GM23248 (cell line): ENCODE measurements around the gene FSTL4. TPM values are rescaled to one million over a fixed set of nuclear protein-coding genes. Genes with fewer than 3 reads are reported as not detected.

ENCODE experiments used
- DNase-seq: peaks from one replicate; pipeline ENCODE4 v3.0.0-alpha.2; 2015
- H2AFZ ChIP-seq: fragments of 200-600 bp; sonication (generic); 2 replicates; pipeline ENCODE4 v1.6.1; 2016; ENCODE audit warnings: antibody characterized with exemption
- H3F3A ChIP-seq: fragments of 200-600 bp; sonication (generic); 2 replicates; pipeline ENCODE4 v1.6.1; 2016; ENCODE audit warnings: mild to moderate bottlenecking, antibody characterized with exemption, mixed run types; ENCODE audit not compliant: insufficient read depth
- H3K27ac ChIP-seq: fragments of 200-600 bp; sonication (generic); 2 replicates; pipeline ENCODE4 v1.5.1; 2016; ENCODE audit warnings: mild to moderate bottlenecking
- H3K27me3 ChIP-seq: fragments of 200-600 bp; sonication (generic); replicated peaks from 2 replicates; pipeline ENCODE4 v1.6.1; 2016; ENCODE audit warnings: mild to moderate bottlenecking; ENCODE audit not compliant: insufficient read depth
- H3K36me3 ChIP-seq: fragments of 200-600 bp; sonication (generic); 2 replicates; pipeline ENCODE4 v1.6.1; 2016; ENCODE audit warnings: low read depth, mild to moderate bottlenecking
- H3K4me1 ChIP-seq: fragments of 200-600 bp; sonication (generic); 2 replicates; pipeline ENCODE4 v1.6.1; 2016; ENCODE audit warnings: mild to moderate bottlenecking; ENCODE audit not compliant: insufficient read depth
- H3K4me2 ChIP-seq: fragments of 200-600 bp; sonication (generic); one replicate; pipeline ENCODE4 v1.6.1; 2016; ENCODE audit warnings: mild to moderate bottlenecking; ENCODE audit not compliant: unreplicated experiment
- H3K4me3 ChIP-seq: fragments of 200-600 bp; sonication (generic); 2 replicates; pipeline ENCODE4 v1.5.1; 2016; ENCODE audit warnings: mild to moderate bottlenecking
- H3K79me2 ChIP-seq: fragments of 200-600 bp; sonication (generic); 2 replicates; pipeline ENCODE4 v1.6.1; 2016; ENCODE audit warnings: mild to moderate bottlenecking; ENCODE audit not compliant: insufficient read depth
- H3K9ac ChIP-seq: fragments of 200-600 bp; sonication (generic); 2 replicates; pipeline ENCODE4 v1.6.1; 2016; ENCODE audit warnings: mild to moderate bottlenecking
- H3K9me2 ChIP-seq: fragments of 200-600 bp; sonication (generic); 2 replicates; pipeline ENCODE4 v1.6.1; 2016; ENCODE audit warnings: mixed run types, mild to moderate bottlenecking, moderate library complexity; ENCODE audit not compliant: insufficient read depth
- H3K9me3 ChIP-seq: fragments of 200-600 bp; sonication (generic); one replicate; pipeline ENCODE4 v1.6.1; 2017; ENCODE audit warnings: low read depth
- H4K20me1 ChIP-seq: fragments of 200-600 bp; sonication (generic); 2 replicates; pipeline ENCODE4 v1.6.0; 2016; ENCODE audit not compliant: insufficient read depth
- EZH2 ChIP-seq: fragments of 200-600 bp; sonication (generic); IDR thresholded peaks from 2 replicates; pipeline ENCODE4 v1.6.1; 2018; ENCODE audit warnings: antibody characterized with exemption, mild to moderate bottlenecking; ENCODE audit not compliant: insufficient read depth, poor library complexity, severe bottlenecking
- EZH2phosphoT487 ChIP-seq: fragments of 200-600 bp; sonication (generic); IDR thresholded peaks from 2 replicates; pipeline ENCODE4 v1.6.1; 2018; ENCODE audit warnings: antibody characterized with exemption, moderate library complexity, mild to moderate bottlenecking, low read depth; ENCODE audit not compliant: insufficient read depth
- WGBS, 2 experiments: methylation state at CpG; one replicate each; pipeline ENCODE4 v1.1.6; 2015 to 2017; ENCODE audit warnings: low lambda C conversion rate in 2 of 2, low coverage in 1 of 2; ENCODE audit errors: missing lambda C conversion rate in 2 of 2; 5-methylcytosine and 5-hydroxymethylcytosine counted together
- in situ Hi-C: fragments of 300-500 bp; cut with MboI; formaldehyde crosslinking; loops from 2 replicates; pipeline ENCODE4 v1.15.0; 2020
- polyA plus RNA-seq: library from polyadenylated mRNA; unstranded; fragments of >200 nt; fragmentation: Nextera tagmentation; extraction: Ambion mirVana; gene quantifications from 2 replicates; pipeline ENCODE4 v1.2.1, GENCODE V29; 2016
- total RNA-seq: library from RNA; depleted of rRNA; stranded (reverse); fragments of >200 nt; shearing (Covaris generic); gene quantifications from 2 replicates; pipeline ENCODE4 v1.2.3, GENCODE V29; 2014

Gene FSTL4
- total and polyA plus RNA-seq, 2 experiments from 2014 or later = not detected

DNA sequence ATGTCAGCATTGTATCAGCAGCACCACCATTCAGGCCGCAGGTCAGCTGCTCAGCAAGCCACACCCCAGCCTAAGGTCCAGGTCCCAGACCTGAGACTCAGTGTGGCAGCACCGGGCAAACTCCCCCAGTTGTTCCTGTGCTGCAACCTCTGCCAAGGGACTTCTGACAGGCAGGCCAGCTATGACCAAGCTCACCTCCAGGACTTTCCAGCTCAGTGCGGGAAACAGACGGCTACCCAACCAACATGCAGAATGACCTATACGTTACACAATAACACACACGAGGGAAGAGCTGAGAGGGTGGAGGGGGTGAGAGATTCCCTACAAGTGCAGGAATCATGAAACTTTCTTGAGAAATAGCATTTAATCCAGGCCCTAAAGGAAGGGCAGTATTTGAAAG lies 143.7 kb downstream of the FSTL4 start:
- Histone ChIP-seq H2AFZ (no peak overlapping the region), H3K27ac (no peak overlapping the region), H3K27me3 (no peaks in the 10 kb centered on the region; the same call in 1 of the 2 replicates), H3K4me2 (no peak overlapping the region), H3K79me2 (no peaks in the 10 kb centered on the region), H3K4me1 (no peaks in the 10 kb centered on the region), H4K20me1 (no peaks in the 10 kb centered on the region), H3K9ac (no peak overlapping the region), H3K9me2 (no peaks in the 10 kb centered on the region), H3K4me3 (no peak overlapping the region), H3F3A (no peaks in the 10 kb centered on the region), H3K36me3 (no peaks in the 10 kb centered on the region), H3K9me3 (no peaks in the 10 kb centered on the region)
- TF ChIP-seq EZH2 = no peak
- TF ChIP-seq EZH2phosphoT487 = no peak
- in situ Hi-C loops = no loop called here
- DNase-seq = no peak
- 82 to 88% methylated on average over 6 of the region's 6 CpGs for WGBS, 2 experiments

DNA sequence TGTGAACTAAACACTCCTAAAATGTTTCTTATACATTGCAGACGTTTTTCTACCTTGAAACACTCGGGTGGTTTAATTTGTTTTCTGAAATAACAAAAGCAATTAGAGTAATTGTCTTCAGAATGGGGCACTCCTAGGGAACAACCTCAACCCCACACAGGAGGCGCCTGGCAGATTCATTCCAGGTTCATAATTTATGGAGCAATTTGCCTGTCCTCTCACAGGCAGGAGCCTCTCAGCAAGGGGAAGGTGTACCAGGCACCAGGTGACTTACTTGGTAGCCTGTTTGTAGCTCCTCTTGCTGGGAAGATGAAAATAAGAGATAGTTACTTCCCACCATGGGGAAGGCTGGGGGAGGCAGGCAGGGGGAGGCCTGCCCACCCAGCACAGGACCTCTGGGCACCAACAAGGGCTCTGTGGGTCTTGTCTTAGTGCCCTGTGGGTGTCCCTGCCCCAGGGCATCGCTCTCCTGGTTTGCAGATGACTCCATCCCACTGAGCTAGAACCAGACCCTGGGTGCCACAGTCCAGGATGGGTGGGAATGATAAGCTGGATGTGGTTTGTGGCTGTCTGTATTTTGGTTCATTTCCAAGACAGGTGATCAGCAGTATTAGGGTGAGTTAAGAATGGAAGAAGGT lies 144.4 kb downstream of the FSTL4 start:
- Histone ChIP-seq H3K4me3 (no peak overlapping the region), H3K9me2 (no peaks in the 10 kb centered on the region), H3K9ac (no peak overlapping the region), H3K27ac (no peak overlapping the region), H3K4me1 (no peaks in the 10 kb centered on the region), H3F3A (no peaks in the 10 kb centered on the region), H4K20me1 (no peaks in the 10 kb centered on the region), H2AFZ (no peak overlapping the region), H3K36me3 (no peaks in the 10 kb centered on the region), H3K79me2 (no peaks in the 10 kb centered on the region), H3K27me3 (no peaks in the 10 kb centered on the region; the same call in 1 of the 2 replicates), H3K4me2 (no peak overlapping the region), H3K9me3 (no peaks in the 10 kb centered on the region)
- TF ChIP-seq EZH2 (no peak), EZH2phosphoT487 (no peak)
- no peak for DNase-seq
- in situ Hi-C loops = no loop called here
- 38 to 40% methylated on average over 4 of the region's 4 CpGs for WGBS, 2 experiments

DNA sequence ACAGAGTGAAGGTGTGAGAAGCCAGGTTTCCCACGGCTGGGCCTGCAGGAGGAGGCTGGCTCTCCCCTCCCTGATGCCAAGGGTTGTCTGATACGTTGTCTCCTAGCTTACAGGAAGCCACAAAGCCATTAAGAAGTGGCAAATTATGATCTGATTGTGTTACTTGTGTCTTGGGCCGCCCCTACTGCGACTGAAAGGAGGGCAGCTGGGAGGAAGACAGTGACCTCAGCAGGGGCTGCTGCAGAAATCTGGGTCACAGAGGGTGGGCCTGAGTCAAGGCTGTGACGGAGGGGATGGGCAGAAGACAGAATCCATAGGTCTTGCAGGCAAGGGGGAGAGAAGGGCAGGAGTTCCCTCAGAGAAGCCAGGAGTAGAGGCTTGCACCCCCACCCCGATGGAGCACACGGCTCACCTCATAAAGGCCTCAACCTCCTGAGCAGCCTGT lies 145.0 kb downstream of the FSTL4 start:
- WGBS, 2 experiments = 56 to 64% methylated on average over 7 of the region's 7 CpGs
- Histone ChIP-seq H3K36me3 (no peaks in the 10 kb centered on the region), H3K9me2 (no peaks in the 10 kb centered on the region), H2AFZ (no peak overlapping the region), H3K4me3 (no peak overlapping the region), H3K9me3 (no peaks in the 10 kb centered on the region), H3K4me1 (no peaks in the 10 kb centered on the region), H3F3A (no peaks in the 10 kb centered on the region), H3K9ac (no peak overlapping the region), H3K27me3 (no peaks in the 10 kb centered on the region; the same call in 1 of the 2 replicates), H3K4me2 (no peak overlapping the region), H3K27ac (no peak overlapping the region), H3K79me2 (no peaks in the 10 kb centered on the region), H4K20me1 (no peaks in the 10 kb centered on the region)
- DNase-seq = no peak
- in situ Hi-C loops = no loop called here
- TF ChIP-seq EZH2phosphoT487 (no peak), EZH2 (no peak)

DNA sequence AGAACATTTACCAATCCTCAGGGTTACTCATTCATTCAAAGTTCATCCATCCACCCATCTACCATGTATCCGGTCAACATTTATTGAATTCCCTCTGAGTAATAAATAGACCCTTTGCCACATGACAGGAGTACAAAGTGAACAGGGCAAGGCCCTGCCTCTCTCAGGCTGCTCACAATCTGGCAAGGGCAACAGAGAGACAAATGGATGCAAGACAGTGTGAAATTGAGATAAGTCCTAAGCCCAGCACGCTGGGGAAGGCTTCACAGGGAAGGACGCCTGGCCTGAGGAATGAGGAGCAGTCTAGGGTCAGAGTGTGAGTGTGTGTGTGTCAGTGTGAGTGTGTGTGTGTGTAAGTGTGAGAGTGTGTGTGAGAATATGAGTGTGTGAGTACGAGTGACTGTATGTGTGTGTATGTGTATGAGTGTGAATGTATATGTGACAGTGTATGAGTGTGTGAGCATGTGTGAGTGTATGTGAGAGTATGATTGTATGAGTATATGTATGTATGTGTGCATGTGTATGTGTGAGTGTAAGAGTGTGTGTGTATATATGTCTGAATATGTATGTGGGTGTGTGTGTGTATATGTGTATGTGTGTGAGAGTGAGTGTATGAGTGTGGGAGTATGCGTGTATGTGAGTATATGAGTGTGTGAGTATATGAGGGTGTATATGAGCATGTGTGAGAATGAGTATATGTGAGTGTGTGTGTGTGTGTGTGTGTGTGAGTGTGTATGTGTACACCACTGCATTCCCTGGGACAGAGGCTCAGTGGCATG lies 145.6 kb downstream of the FSTL4 start:
- Histone ChIP-seq H3K4me2 (no peak overlapping the region), H3K4me1 (no peaks in the 10 kb centered on the region), H3K79me2 (no peaks in the 10 kb centered on the region), H3F3A (no peaks in the 10 kb centered on the region), H3K27ac (no peak overlapping the region), H2AFZ (no peak overlapping the region), H3K27me3 (no peaks in the 10 kb centered on the region; the same call in 1 of the 2 replicates), H3K9me3 (no peaks in the 10 kb centered on the region), H3K9ac (no peak overlapping the region), H3K36me3 (no peaks in the 10 kb centered on the region), H3K9me2 (no peaks in the 10 kb centered on the region), H4K20me1 (no peaks in the 10 kb centered on the region), H3K4me3 (no peak overlapping the region)
- no peak for TF ChIP-seq EZH2
- TF ChIP-seq EZH2phosphoT487 = no peak
- in situ Hi-C loops = no loop called here
- 75 to 78% methylated on average over 5 of the region's 5 CpGs for WGBS, 2 experiments
- DNase-seq = no peak
